Left ventricle myocardium superior (tissue), 1 donor: ENCODE data around the gene ERGIC3. TPM values are rescaled to one million over a fixed set of nuclear protein-coding genes. Genes with fewer than 3 reads are reported as not detected.

ENCODE experiments used
- ATAC-seq: fragments of 200-7000 bp; cut with Tn5 transposase; one replicate; pipeline ENCODE4 v1.9.1; 2020; ENCODE audit warnings: mild to moderate bottlenecking, moderate library complexity
- DNase-seq: peaks from one replicate; pipeline ENCODE4 v3.0.0-alpha.2; 2020
- intact Hi-C: fragments of 100-400 bp; cut with micrococcal nuclease; formaldehyde crosslinking; loops from one replicate; pipeline ENCODE4 v1.11.0; 2022
- total RNA-seq: library from RNA; stranded (reverse); fragmentation: NEBNext Ultra II Directional; extraction: Animal tissue kit (Norgen Biotek cat#: 25700); gene quantifications from one replicate; pipeline ENCODE4 v1.2.1, GENCODE V29; 2021
- donor health status: DM: no; HTN: yes; CAD: no; lungs with severe emphysema.

ERGIC3 gene
- total RNA-seq, 1 donor from 2014 or later, result 92.3 TPM

GRCh38 chr20:35586751-35587425 lies 45.0 kb downstream of the ERGIC3 start:
- no peak for DNase-seq
- no peak for ATAC-seq
- intact Hi-C loops, result no loop called here

GRCh38 chr20:35587436-35587835 lies 45.6 kb downstream of the ERGIC3 start:
- DNase-seq (no peak), ATAC-seq (no peak)
- intact Hi-C loops, result no loop called here

GRCh38 chr20:35588397-35588796 lies 46.5 kb downstream of the ERGIC3 start:
- no peak for ATAC-seq
- intact Hi-C loops, result no loop called here
- no peak for DNase-seq

GRCh38 chr20:35592339-35592974 lies 50.6 kb downstream of the ERGIC3 start:
- intact Hi-C loops, result no loop called here
- no peak for DNase-seq

GRCh38 chr20:35595456-35595855 lies 53.6 kb downstream of the ERGIC3 start:
- ATAC-seq (no peak), DNase-seq (no peak)
- intact Hi-C loops, result no loop called here

More at GRCh38 chr20:35592339-35592974, 50.6 kb downstream of the ERGIC3 start:
- ATAC-seq, result no peak

- ATAC-seq (no peak), DNase-seq (no peak)
- intact Hi-C loops, result no loop called here
These were observed 54.0 kb downstream of the ERGIC3 start for GRCh38 chr20:35595901-35596300.

- ATAC-seq (no peak), DNase-seq (no peak)
- intact Hi-C loops, result no loop called here
These were observed 55.3 kb downstream of the ERGIC3 start for GRCh38 chr20:35597186-35597585.

- intact Hi-C loops, result no loop called here
- no peak for DNase-seq
- no peak for ATAC-seq
These were observed 56.6 kb downstream of the ERGIC3 start for GRCh38 chr20:35598476-35598875.

- DNase-seq (no peak), ATAC-seq (no peak)
- intact Hi-C loops, result no loop called here
These were observed 57.3 kb downstream of the ERGIC3 start for GRCh38 chr20:35598899-35599775.

- ATAC-seq (no peak), DNase-seq (no peak)
- intact Hi-C loops, result no loop called here
These were observed 57.9 kb downstream of the ERGIC3 start for GRCh38 chr20:35599776-35600120.

- ATAC-seq (no peak), DNase-seq (no peak)
- intact Hi-C loops, result no loop called here
These were observed 58.5 kb downstream of the ERGIC3 start for GRCh38 chr20:35600176-35600992.

GRCh38 chr20:35600993-35601973 lies 59.4 kb downstream of the ERGIC3 start:
- DNase-seq (peak; percentile 88), ATAC-seq (peak; percentile 93)
- intact Hi-C loops, result no loop called here

GRCh38 chr20:35601990-35602389 lies 60.1 kb downstream of the ERGIC3 start:
- ATAC-seq, result no peak
- intact Hi-C loops, result no loop called here

GRCh38 chr20:35602851-35603495 lies 61.1 kb downstream of the ERGIC3 start:
- DNase-seq (no peak), ATAC-seq (no peak)
- intact Hi-C loops, result no loop called here

More at GRCh38 chr20:35601990-35602389, 60.1 kb downstream of the ERGIC3 start:
- DNase-seq, result no peak

GRCh38 chr20:35603695-35604448 lies 62.0 kb downstream of the ERGIC3 start:
- DNase-seq, result no peak
- no peak for ATAC-seq
- intact Hi-C loops, result no loop called here

- intact Hi-C loops, result no loop called here
- ATAC-seq (no peak), DNase-seq (no peak)
These were observed 62.5 kb downstream of the ERGIC3 start for GRCh38 chr20:35604449-35604747.

- intact Hi-C loops, result no loop called here
- DNase-seq, result no peak
- ATAC-seq, result no peak
These were observed 64.2 kb downstream of the ERGIC3 start for GRCh38 chr20:35606127-35606526.
